ENCODE measurements around the gene CSNK2A2.

DNA sequence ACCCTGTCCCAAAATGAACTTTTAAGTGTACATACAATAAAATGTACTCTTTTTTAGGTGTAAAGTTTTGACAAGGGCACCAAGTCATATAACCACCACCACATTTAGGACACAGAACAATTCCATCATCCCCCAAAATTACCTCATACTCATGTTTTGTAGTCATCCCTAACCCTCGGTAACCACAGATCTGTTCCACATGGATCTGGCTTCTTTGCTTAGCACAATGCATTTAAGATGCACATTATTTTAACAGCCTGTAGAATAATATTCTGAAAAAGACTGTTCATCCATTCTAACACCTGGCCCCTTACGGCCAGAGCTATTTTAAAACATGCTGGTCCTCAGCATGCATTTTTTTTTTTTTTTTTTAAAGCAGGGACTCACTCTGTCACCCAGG is 43.6 kb downstream of the CSNK2A2 start:
- TF ChIP-seq CTCF (IDR thresholded peaks at IDR 0.05; ENCODE audit: low read depth, low read length) = no peak
- no peak for TF ChIP-seq POLR2A (IDR thresholded peaks at IDR 0.05; ENCODE audit: extremely low read depth, insufficient read length)
- TF ChIP-seq MYC (IDR thresholded peaks at IDR 0.05; ENCODE audit: low read depth, low read length) = no peak
- TF ChIP-seq MAX (IDR thresholded peaks at IDR 0.05; ENCODE audit: low read depth, low read length) = no peak

Measured in NB4 (cell line).